ENCODE data around the gene HDAC10.

The HDAC10 gene

DNA sequence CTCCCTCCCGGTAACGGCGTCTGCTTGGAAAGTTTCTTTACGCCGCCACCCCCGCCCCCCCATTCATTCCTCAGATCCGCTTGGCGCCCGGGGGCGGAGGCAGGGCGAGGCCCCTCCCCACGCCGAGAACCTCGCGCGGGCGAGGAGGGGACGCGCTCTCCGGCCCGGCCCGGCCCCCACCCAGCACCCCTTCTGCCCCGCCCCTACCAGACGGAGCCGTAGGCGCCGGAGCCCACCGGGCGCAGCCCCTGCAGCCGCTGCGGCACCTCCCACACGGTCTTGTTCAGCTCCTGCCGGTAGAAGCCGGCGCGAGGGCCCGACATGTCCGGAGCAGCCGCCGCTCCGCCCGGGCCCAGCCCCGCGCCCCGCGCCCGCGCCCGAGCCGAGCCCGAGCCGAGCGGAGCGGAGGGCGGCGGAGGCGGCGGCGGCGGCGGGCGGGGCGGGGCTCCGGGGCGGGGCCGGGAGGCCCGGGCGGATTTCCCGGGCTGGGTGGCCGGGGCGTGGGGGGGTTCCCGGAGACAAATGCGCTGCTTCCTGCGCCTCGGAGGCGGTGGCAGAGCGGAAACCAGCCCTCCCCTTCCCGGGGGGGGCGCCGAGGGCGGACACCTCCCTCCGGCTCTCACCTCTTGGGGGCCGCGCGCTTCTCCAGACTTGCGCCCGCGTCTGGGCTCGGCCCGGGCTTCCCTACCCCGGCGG lies 19.1 kb upstream of the HDAC10 start, which contains the start of gene MAPK11:
MAPK11 (minus strand) TSS at position 411 of the 696 bp plus-strand sequence; CDS start at position 323, 88 bp downstream.
- no peak for DNase-seq (ENCODE audit: low spot score)
- POLR2A ChIA-PET (ENCODE audit: low non-redundant PET), result no interaction called here
- no peak for TF ChIP-seq CTCF (conservative IDR thresholded peaks at IDR 0.05; ENCODE audit: low read depth)
- CTCF ChIA-PET, result no interaction called here
- H3K27ac ChIP-seq, result peak within 1 kb of the TSS; percentile 79

DNA sequence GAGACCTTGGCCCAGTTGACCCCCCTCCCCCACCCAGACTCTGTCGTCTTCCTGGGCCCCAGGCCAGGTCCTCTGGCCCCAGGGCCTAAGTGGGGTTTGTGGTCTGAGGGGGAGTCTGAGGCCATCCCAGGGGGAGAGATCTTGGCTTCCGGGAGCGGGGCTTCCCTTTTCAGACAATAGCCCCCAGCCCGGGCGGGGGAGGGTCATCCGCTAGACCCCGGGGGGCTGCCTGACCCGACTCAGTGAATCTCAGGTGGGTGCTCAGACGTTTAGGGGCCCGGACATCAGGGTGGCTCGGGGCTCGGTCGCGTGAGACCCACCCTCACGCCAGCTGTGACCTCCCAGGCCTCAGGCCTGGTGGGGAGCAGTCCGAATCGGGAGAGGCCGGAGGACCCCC lies 18.5 kb upstream of the HDAC10 start:
- CTCF ChIA-PET, result no interaction called here
- DNase-seq (ENCODE audit: low spot score), result no peak
- H3K27ac ChIP-seq, result peak overlapping the region; percentile 79
- POLR2A ChIA-PET (ENCODE audit: low non-redundant PET), result no interaction called here
- no peak for TF ChIP-seq CTCF (conservative IDR thresholded peaks at IDR 0.05; ENCODE audit: low read depth)

GRCh38 chr22:50268655-50269113 lies 17.6 kb upstream of the HDAC10 start:
- no peak for TF ChIP-seq CTCF (conservative IDR thresholded peaks at IDR 0.05; ENCODE audit: low read depth)
- no peak for DNase-seq (ENCODE audit: low spot score)
- H3K27ac ChIP-seq, result peak overlapping the region; percentile 79
- CTCF ChIA-PET, result no interaction called here
- POLR2A ChIA-PET (ENCODE audit: low non-redundant PET), result no interaction called here

DNA sequence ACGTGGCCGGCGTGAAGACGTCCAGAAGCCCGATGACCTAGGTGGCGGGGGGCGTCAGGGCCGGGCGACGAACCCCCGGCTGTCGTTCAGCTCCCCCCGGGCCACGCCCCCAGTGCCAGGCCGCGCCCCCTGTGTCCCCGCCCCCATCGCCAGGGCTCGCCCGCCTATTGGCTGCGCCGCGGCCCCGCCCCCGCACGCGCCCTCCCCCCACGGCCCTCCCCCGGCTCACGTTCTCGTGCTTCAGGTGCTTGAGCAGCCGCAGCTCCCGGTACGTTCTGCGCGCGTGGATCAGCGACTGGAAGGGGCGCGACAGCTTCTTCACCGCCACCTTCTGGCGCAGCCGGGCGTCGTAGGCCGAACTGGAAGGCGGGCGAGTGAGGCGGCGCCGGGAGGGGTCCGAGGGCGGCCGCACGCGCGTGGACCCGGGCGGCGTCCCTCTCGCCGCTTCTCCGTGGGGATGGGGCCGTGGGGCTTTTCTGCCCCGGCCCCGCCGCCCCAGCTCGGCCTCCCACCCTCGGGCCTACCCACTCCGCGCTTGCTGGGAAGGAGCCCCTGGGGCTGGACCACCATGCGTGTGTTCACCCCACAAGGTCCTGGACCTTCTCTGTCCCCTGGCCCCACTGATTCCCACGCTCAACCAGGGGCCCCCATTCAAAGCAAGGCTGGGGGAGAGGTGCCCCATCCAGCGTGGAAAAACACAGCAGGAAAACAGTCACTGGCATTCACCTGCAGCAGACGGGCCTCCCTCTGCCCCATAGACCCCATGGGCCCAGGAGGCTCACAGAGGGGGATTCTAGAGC lies 16.7 kb upstream of the HDAC10 start:
- peak; percentile 80 for DNase-seq (ENCODE audit: low spot score)
- ChIA-PET CTCF (interaction anchor here (1.2 kb wide), 1 partner anchor 74 kb away, joined by 9 read pairs; no protein-coding TSS in a partner anchor), POLR2A (ENCODE audit: low non-redundant PET) (no interaction called here)
- peak overlapping the region; percentile 79 for H3K27ac ChIP-seq
- peak; percentile 28; the same call in 1 of the 2 replicates for TF ChIP-seq CTCF (conservative IDR thresholded peaks at IDR 0.05; ENCODE audit: low read depth)

DNA sequence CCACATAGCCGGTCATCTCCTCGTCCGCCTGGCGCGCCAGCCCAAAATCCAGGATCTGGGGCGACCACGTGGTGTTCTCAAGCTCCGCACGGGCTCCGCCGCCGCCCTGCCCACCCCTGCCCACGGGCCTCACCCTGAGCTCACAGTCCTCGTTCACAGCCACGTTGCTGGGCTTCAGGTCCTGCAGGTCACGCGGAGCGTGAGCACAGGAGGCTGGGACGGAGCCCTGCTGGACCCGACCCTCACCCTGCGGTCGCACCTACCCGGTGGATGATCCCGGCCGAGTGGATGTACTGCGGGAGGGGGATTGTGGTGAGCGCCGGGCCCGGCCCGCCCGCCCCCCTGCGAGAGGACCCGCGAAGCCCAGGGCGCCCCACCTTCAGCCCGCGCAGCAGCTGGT lies 15.9 kb upstream of the HDAC10 start:
- DNase-seq (ENCODE audit: low spot score), result no peak
- no peak overlapping the region for H3K27ac ChIP-seq
- no peak for TF ChIP-seq CTCF (conservative IDR thresholded peaks at IDR 0.05; ENCODE audit: low read depth)
- POLR2A ChIA-PET (ENCODE audit: low non-redundant PET), result no interaction called here
- CTCF ChIA-PET, result interaction anchor here (0.9 to 1.2 kb wide), 2 partner anchors 60 to 75 kb away, joined by 6 to 9 read pairs; no protein-coding TSS in a partner anchor

- no peak for DNase-seq (ENCODE audit: low spot score)
- no peak for TF ChIP-seq CTCF (conservative IDR thresholded peaks at IDR 0.05; ENCODE audit: low read depth)
- peak overlapping the region; percentile 91 for H3K27ac ChIP-seq
- ChIA-PET CTCF (interaction anchor here (0.6 to 0.7 kb wide), 2 partner anchors 63 to 78 kb away, joined by 3 read pairs; partner anchors contain the start of gene PPP6R2), POLR2A (ENCODE audit: low non-redundant PET) (no interaction called here)
Observed at GRCh38 chr22:50264946-50265669, 14.0 kb upstream of the HDAC10 start.
